ENCODE data around the gene PPM1H. TPM values are rescaled to one million over a fixed set of nuclear protein-coding genes. Genes with fewer than 3 reads are reported as not detected.

PPM1H gene
- total and polyA plus RNA-seq, 7 donors: 0.92 to 4.3 (median 3.0) TPM

DNA sequence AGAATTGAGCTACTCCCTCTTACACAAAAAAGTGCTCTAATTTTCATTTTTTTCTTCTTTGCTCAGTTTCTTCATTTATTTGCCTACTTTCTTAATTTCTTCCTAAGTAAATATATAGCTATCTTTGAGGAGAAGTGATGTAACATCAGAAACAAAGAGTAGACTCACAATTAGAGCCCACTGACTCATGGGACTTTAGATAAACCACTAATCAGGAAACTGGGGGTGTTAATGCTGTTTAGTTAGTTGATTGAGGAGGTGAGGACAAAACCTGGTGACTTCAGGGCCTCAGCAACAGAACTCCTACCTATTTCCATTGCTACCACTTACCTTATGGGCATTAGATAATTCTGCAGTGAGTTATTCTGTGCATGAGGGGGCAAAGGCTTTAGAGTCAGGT is 316.6 kb downstream of the PPM1H start:
- TF ChIP-seq POLR2A (IDR thresholded peaks at IDR 0.05) (no peak), CTCF (IDR thresholded peaks at IDR 0.05) (no peak), POLR2AphosphoS5 (IDR thresholded peaks at IDR 0.05) (no peak), EP300 (IDR thresholded peaks at IDR 0.05) (no peak)
- intact Hi-C loops (cut with DNase I): no loop called here
- H3K27me3 ChIP-seq: no peaks in the 10 kb centered on the region
- no peaks in the 10 kb centered on the region for H3K9me3 ChIP-seq
- no peak overlapping the region for H3K4me3 ChIP-seq
- no peak for DNase-seq
- H3K27ac ChIP-seq: no peak overlapping the region
- H3K4me1 ChIP-seq: no peaks in the 10 kb centered on the region
- H3K36me3 ChIP-seq: no peaks in the 10 kb centered on the region

DNA sequence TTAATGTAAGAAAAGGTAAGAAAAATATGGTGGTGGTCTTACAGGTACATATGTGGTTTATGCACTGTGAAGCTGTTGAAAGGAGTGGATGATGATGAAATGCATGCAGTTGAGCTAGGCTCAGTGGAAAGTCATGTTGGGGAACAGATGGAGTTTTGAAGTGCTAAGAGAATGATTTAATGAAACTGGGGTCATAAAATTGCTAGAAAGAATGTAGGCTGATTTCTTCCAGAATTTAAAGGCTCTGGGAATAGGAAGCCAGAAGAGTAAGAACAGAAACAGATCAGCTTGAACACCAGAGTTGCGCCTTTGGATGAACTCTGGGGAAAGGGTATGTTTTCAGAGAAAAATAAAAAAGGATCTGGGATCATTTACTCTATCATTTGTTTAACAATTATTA is 321.9 kb downstream of the PPM1H start:
- Histone ChIP-seq H3K27ac (no peak overlapping the region), H3K36me3 (no peaks in the 10 kb centered on the region), H3K27me3 (no peaks in the 10 kb centered on the region), H3K4me3 (no peak overlapping the region), H3K9me3 (no peaks in the 10 kb centered on the region), H3K4me1 (peaks cover 0 to 4% (median 0%) of the 10 kb centered on the region in 4 donors)
- TF ChIP-seq POLR2A (IDR thresholded peaks at IDR 0.05): no peak
- no peak for TF ChIP-seq POLR2AphosphoS5 (IDR thresholded peaks at IDR 0.05)
- TF ChIP-seq CTCF (IDR thresholded peaks at IDR 0.05): no peak
- no peak for TF ChIP-seq EP300 (IDR thresholded peaks at IDR 0.05)
- intact Hi-C loops (cut with DNase I): no loop called here
- WGBS, 2 donors: 97% methylated on average over 1 of the region's 1 CpG
- DNase-seq: no peak

DNA sequence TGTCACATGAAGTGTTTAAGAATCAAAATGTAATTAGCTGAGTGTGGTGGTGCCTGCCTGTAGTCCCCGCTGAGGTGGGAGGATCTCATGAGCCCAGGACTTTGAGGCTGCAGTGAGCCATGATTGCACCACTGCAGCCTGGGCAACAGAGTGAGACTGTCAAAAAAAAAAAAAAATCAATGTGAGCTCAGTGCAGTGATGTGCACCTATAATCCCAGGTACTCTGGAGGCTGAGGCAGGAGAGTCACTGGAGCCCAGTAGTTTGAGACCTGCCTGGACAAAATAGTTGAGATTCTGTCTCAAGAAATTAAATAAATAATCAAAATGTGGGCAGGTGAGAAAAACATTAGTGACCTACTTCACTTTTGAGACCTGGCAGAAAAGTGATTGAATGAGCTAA is 328.3 kb downstream of the PPM1H start:
- DNase-seq: no peak
- H3K9me3 ChIP-seq: no peaks in the 10 kb centered on the region
- H3K27me3 ChIP-seq: no peaks in the 10 kb centered on the region
- TF ChIP-seq CTCF (IDR thresholded peaks at IDR 0.05): no peak
- H3K36me3 ChIP-seq: no peaks in the 10 kb centered on the region
- WGBS, 2 donors: 94 to 96% methylated on average over 1 of the region's 1 CpG
- no peak overlapping the region for H3K27ac ChIP-seq
- intact Hi-C loops (cut with DNase I): no loop called here
- no peak overlapping the region for H3K4me3 ChIP-seq
- peaks cover 0 to 27% (median 20%) of the 10 kb centered on the region in 4 donors for H3K4me1 ChIP-seq

GRCh38 chr12:62605981-62606380 is 329.0 kb downstream of the PPM1H start:
- DNase-seq: no peak
- intact Hi-C loops (cut with DNase I): no loop called here
- Histone ChIP-seq H3K4me3 (no peak overlapping the region), H3K27me3 (no peaks in the 10 kb centered on the region), H3K27ac (no peak overlapping the region), H3K36me3 (no peaks in the 10 kb centered on the region), H3K4me1 (peaks cover 0 to 29% (median 21%) of the 10 kb centered on the region in 4 donors), H3K9me3 (no peaks in the 10 kb centered on the region)
- 95 to 97% methylated on average over 2 of the region's 2 CpGs for WGBS, 2 donors
- TF ChIP-seq CTCF (IDR thresholded peaks at IDR 0.05): no peak
- TF ChIP-seq POLR2A (IDR thresholded peaks at IDR 0.05): no peak
- TF ChIP-seq EP300 (IDR thresholded peaks at IDR 0.05): no peak
- no peak for TF ChIP-seq POLR2AphosphoS5 (IDR thresholded peaks at IDR 0.05)

GRCh38 chr12:62604871-62605270 is 330.1 kb downstream of the PPM1H start:
- intact Hi-C loops (cut with DNase I): loop anchor here (5.0 kb wide), 2 partner anchors 117 to 343 kb away; partner anchors contain the start of gene USP15
- Histone ChIP-seq H3K4me3 (peak overlapping the region in 3 of 4 donors; percentile 62 to 95 (median 83)), H3K27ac (peak overlapping the region in 3 of 4 donors; percentile 99 to 100 (median 100)), H3K27me3 (no peaks in the 10 kb centered on the region), H3K9me3 (no peaks in the 10 kb centered on the region), H3K36me3 (no peaks in the 10 kb centered on the region), H3K4me1 (peaks cover 0 to 29% (median 21%) of the 10 kb centered on the region in 4 donors)
- 56 to 82% methylated on average over 4 of the region's 4 CpGs for WGBS, 2 donors
- no peak for DNase-seq
- TF ChIP-seq POLR2AphosphoS5 (IDR thresholded peaks at IDR 0.05) (no peak), EP300 (IDR thresholded peaks at IDR 0.05) (no peak), CTCF (IDR thresholded peaks at IDR 0.05) (no peak), POLR2A (IDR thresholded peaks at IDR 0.05) (no peak)

Measured in sigmoid colon (tissue), 7 donors.